Upper lobe of right lung (tissue), 1 donor: ENCODE data around the gene PLAC1. TPM values are rescaled to one million over a fixed set of nuclear protein-coding genes. Genes with fewer than 3 reads are reported as not detected.

Experiments used
- ATAC-seq: fragments of 200-7000 bp; cut with Tn5 transposase; one replicate; pipeline ENCODE4 v1.9.1; 2020; ENCODE audit warnings: mild to moderate bottlenecking, moderate library complexity
- DNase-seq: peaks from one replicate; pipeline ENCODE4 v3.0.0-alpha.2; 2020
- H3K27ac ChIP-seq: fragments of 200-600 bp; one replicate; pipeline ENCODE4 v1.8.0; 2022
- H3K27me3 ChIP-seq: fragments of 200-600 bp; one replicate; pipeline ENCODE4 v1.8.0; 2022; ENCODE audit warnings: mild to moderate bottlenecking
- H3K36me3 ChIP-seq: fragments of 200-600 bp; one replicate; pipeline ENCODE4 v1.8.0; 2022
- H3K4me1 ChIP-seq: fragments of 200-600 bp; one replicate; pipeline ENCODE4 v1.8.0; 2022
- H3K4me3 ChIP-seq: fragments of 200-600 bp; one replicate; pipeline ENCODE4 v1.8.0; 2022; ENCODE audit warnings: mild to moderate bottlenecking
- H3K9me3 ChIP-seq: fragments of 200-600 bp; one replicate; pipeline ENCODE4 v1.8.0; 2022
- CTCF ChIP-seq: fragments of 200-600 bp; IDR thresholded peaks from one replicate; pipeline ENCODE4 v1.8.0; 2022; ENCODE audit warnings: antibody characterized with exemption
- intact Hi-C: fragments of 100-400 bp; cut with DNase I; formaldehyde crosslinking; loops from one replicate; pipeline ENCODE4 v1.11.0; 2022
- total RNA-seq: library from RNA; stranded (reverse); fragmentation: NEBNext Ultra II Directional; extraction: Animal tissue kit (Norgen Biotek cat#: 25700); gene quantifications from one replicate; pipeline ENCODE4 v1.2.1, GENCODE V29; 2021
- donor health status: DM: no; HTN: yes; CAD: no; lungs with severe emphysema.

PLAC1 gene
- total RNA-seq, 1 donor from 2014 or later: not detected

- H3K27ac ChIP-seq: no peak overlapping the region
- H3K36me3 ChIP-seq: no peaks in the 10 kb centered on the region
- H3K9me3 ChIP-seq: no peaks in the 10 kb centered on the region
- intact Hi-C loops: no loop called here
- no peak overlapping the region for H3K4me3 ChIP-seq
- no peaks in the 10 kb centered on the region for H3K27me3 ChIP-seq
- no peak for TF ChIP-seq CTCF
- H3K4me1 ChIP-seq: no peaks in the 10 kb centered on the region
- no peak for DNase-seq
- no peak for ATAC-seq
Observed at GRCh38 chrX:134608153-134608552, 50.1 kb downstream of the PLAC1 start.

GRCh38 chrX:134607523-134607922 is 50.7 kb downstream of the PLAC1 start:
- no peaks in the 10 kb centered on the region for H3K27me3 ChIP-seq
- H3K4me1 ChIP-seq: no peaks in the 10 kb centered on the region
- no peak overlapping the region for H3K27ac ChIP-seq
- intact Hi-C loops: no loop called here
- ATAC-seq (no peak), DNase-seq (no peak)
- H3K36me3 ChIP-seq: no peaks in the 10 kb centered on the region
- TF ChIP-seq CTCF: no peak
- H3K4me3 ChIP-seq: no peak overlapping the region
- no peaks in the 10 kb centered on the region for H3K9me3 ChIP-seq

- no peaks in the 10 kb centered on the region for H3K4me1 ChIP-seq
- ATAC-seq: peak; percentile 51
- no peaks in the 10 kb centered on the region for H3K27me3 ChIP-seq
- intact Hi-C loops: no loop called here
- H3K4me3 ChIP-seq: no peak overlapping the region
- H3K36me3 ChIP-seq: no peaks in the 10 kb centered on the region
- TF ChIP-seq CTCF: no peak
- DNase-seq: peak; percentile 53
- no peak overlapping the region for H3K27ac ChIP-seq
- H3K9me3 ChIP-seq: no peaks in the 10 kb centered on the region
Observed at GRCh38 chrX:134604701-134605311, 53.5 kb downstream of the PLAC1 start.

DNA sequence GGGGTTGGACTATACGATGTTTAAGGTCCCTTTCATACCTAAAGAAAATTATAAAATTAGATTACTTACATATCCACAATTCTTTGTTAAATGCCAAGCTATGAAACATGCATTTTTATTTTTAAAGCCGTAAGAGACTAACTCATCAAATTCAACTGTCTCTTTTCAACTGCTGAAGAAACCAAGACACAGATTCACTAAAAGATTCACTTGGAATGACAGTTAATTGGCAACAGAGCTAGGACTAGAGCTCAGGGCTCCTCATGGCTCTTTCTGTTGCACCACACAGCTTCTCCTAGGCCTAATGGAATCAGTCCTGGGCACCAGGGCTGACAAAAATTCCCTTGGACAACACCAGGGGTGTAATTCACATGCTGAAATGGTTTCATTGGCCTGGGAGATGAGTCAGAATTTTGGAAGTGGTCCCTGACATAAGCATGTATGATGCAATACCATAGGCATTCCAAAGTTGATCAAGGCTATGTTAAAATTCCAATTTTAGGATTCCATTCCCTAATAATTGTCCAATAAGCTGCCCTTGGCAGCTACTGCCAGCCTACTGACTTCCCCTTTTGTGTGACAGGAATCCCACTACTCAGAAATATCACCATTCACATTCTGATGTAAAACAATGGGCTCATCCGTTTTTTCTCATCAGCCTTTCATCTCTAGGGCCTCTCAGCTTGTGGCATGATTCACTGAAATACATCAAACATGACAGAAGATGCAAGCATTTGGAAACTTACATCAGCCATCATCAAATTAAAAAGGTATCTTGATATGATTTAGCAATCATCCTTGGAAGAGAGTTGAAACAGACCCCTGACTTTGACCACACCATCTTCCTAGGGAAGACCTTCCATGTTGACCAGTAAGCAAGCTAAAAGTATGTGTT is 54.2 kb downstream of the PLAC1 start:
- H3K4me1 ChIP-seq: no peaks in the 10 kb centered on the region
- H3K27ac ChIP-seq: no peak overlapping the region
- no peaks in the 10 kb centered on the region for H3K36me3 ChIP-seq
- no peak for TF ChIP-seq CTCF
- H3K27me3 ChIP-seq: no peaks in the 10 kb centered on the region
- intact Hi-C loops: no loop called here
- no peak for DNase-seq
- no peak overlapping the region for H3K4me3 ChIP-seq
- H3K9me3 ChIP-seq: no peaks in the 10 kb centered on the region
- ATAC-seq: no peak

GRCh38 chrX:134602410-134602809 is 55.9 kb downstream of the PLAC1 start:
- TF ChIP-seq CTCF: no peak
- Histone ChIP-seq H3K27me3 (no peaks in the 10 kb centered on the region), H3K4me3 (no peak overlapping the region), H3K4me1 (no peaks in the 10 kb centered on the region), H3K9me3 (no peaks in the 10 kb centered on the region), H3K27ac (no peak overlapping the region), H3K36me3 (no peaks in the 10 kb centered on the region)
- ATAC-seq (no peak), DNase-seq (no peak)
- intact Hi-C loops: no loop called here
